NCI-H2227 (cell line): Measurements from ENCODE around the gene YJEFN3.

ENCODE experiments used
- DNase-seq: peaks from one replicate; lab custom pipeline; 2025; ENCODE audit not compliant: unreplicated experiment; lab: John Stamatoyannopoulos, UW

The YJEFN3 gene

DNA sequence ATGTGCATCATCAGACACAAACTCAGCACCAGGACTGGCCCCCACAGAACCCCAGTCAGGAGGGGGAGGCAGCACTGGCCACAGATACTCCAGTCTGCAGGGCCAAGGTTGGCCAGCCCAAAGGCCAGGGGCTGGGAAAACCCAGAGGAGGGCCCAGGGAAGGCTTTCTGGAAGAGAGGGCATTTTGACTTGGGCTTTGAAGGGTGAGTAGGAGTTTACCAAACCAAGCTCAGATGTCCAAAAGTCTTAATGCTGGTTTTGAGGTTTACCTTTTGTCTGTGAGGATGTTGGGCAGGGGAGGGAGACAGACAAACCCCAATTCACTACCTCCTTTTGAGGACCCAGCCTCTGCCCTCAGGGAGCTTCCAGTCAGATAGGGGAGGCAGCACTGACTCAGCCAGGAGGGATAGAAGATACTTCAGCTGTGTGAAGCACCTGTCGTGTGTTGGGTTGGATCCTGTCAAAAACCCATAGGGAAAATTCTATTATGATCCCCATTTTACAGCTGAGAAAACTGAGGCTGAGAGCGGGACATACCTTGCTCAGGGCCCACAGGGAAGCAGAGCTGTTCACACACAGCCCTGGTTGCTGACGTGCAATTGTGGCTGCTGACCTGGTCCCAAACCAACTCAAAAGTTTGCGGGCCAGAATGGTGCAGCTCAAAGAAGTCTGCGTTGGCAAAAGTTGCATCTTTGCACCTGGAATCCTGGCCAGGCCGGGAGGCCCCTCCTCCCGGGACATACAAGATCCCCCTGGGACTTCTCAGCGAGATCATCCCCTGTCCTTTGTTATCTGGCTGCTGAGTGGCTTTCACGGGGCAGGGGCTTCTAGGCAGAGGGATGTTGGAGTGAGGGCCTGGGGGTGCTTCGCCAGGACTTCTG lies 22.5 kb downstream of the YJEFN3 start:
- DNase-seq, result no peak

DNA sequence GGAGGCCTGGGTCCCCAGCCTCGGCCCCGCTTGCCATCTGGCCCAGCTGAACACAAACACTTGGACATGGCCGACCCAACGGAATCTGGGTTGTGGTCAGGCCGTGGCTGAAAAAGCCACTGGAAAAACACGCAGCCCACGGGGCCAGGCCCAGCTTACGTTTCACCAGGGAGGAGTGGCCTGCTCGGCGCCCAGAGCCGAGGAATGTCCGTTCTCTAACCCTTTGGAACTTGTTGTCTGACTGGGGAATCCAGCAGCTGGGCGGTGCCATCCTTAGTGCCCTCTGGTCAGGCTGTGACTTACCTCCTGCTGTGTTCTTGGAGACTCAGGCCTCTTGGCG lies 23.1 kb downstream of the YJEFN3 start:
- DNase-seq, result no peak

DNA sequence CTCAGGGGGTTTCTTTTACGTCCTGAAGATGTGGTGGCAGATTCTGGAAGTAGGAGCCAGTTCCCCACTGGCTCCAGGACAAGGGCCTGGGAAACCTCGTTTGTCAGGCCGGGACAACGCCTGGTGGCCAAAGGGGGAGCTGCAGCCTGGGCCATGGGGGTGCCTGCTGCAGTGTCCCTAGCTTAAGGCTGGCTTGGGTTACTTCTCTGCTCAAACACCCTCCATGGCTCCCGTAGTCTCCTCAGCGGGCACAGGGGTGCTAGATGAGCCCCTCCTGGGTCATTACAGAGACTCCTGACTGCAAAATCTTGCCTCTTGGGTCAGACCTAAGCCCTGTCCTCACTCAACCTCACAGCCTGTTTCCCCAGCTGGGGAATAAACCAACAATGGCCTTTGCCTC lies 24.1 kb downstream of the YJEFN3 start:
- peak; percentile 13 for DNase-seq

DNA sequence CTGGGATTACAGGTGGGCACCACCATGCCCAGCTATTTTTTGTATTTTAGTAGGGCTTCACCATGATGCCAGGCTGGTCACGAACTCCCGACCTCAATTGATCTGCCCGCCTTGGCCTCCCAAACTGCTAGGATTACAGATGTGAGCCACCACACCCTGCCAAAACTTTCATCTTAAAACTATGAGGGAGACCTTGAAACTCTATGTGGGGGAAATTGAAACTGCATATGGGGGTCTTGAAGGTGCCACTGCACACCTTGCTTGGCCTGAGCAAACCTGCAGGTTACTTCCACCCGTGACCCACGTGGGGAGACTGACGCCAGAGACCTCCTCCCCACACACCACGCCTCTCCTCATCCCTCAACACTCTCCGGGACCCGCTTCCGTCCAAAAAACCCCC lies 25.0 kb downstream of the YJEFN3 start:
- no peak for DNase-seq

DNA sequence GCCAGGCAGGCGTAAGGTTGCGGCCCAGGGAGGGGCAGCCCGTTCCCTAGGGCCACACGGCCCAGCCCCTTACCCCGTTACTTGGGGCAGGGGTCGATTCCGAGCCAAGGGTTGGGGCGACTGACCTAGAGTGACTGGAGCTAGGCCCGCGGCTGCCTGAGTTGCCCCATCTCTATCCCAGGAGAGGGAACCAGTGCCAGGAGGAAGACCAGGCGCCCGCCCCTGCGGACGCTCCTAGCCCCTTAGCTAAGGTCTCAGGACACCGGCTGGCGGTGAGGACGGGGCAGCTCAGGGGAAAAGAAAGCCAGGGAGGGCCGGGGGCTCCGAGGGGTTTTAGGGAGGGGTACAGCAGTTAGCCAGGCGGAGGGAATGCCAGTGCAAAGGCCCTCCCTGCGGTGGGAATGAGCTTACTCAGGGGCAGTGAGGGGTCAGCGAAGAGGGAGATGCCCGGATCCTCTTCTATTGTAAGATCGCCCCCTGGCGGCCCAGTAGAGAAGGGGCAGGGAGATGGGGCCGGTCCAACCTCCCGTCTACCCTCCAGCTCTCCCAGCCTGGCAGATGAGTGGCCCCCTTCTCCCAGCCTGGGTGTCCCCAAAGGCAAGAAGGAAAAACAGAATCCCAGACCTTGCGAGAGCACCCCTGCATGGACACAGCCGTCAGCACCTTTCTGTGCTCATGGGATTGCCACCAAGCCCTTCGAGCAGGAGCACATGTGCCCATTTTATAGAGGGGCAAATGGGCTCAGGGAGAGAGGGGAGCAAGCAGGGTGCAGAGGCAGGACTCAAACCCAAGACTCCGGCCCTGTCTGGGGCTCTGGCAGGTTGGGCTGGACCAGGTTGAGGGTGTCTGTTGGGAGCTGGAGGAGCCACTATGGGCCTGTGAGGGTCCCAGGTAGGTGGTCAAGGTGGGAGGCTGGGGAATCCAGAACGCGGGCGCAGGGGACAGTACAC lies 25.6 kb downstream of the YJEFN3 start:
- peak; percentile 28 for DNase-seq

DNA sequence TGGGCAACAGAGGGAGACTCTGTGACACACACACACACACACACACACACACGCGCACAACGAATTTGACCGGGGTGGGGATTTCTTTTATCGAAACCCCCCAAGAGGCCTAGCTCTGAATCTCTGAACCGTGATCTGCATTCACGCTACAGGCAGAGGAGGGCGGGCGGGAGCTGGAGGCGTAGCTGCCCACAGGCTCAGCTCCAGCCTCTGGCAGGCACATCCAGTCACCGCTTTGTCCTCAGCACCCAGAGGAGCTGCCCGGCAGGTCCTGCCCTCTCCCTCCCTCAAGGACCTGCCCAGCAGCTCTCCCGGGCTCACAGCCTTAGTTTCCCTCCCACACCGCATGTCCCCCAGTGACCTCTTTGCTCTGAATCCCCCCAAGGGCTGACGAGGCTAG lies 29.3 kb downstream of the YJEFN3 start:
- no peak for DNase-seq

DNA sequence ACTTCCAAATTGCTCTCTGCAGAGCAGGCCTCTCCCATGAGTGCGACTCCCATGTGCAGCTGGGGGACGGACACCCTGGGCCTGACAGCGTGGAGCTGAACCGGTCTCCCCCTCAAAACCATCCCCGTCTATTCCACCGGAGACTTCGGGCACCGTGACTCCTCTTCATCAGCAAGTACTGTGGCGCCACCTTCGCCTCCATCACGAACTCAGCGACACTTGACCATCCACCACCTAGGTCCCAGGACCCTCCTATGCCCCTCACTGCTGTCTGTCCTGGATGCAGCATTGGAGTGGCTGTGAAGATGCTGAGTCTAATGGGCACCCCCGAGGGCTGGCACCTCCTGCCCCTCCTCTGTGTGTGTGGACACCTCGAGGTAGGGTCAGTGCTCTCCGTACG lies 29.9 kb downstream of the YJEFN3 start:
- no peak for DNase-seq

DNA sequence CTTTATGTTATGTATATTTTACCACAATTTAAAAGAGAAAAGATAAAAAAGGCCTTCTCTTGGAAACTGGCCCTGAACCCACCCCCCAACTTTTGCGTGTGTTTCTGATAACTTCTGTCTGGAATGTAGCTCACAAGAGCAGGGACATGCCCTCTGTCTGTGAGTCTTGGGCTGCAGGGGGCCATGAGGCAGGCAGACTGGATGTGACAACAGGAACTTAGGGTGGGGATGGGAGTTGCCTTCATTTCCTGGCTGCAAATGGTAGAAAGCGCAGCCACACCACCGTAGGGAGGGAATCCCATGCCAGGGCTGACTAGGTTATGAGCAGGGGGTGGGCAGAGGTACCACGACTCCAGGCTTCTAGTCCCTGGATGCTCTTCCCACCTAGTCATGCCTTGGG lies 31.2 kb downstream of the YJEFN3 start:
- DNase-seq, result no peak

DNA sequence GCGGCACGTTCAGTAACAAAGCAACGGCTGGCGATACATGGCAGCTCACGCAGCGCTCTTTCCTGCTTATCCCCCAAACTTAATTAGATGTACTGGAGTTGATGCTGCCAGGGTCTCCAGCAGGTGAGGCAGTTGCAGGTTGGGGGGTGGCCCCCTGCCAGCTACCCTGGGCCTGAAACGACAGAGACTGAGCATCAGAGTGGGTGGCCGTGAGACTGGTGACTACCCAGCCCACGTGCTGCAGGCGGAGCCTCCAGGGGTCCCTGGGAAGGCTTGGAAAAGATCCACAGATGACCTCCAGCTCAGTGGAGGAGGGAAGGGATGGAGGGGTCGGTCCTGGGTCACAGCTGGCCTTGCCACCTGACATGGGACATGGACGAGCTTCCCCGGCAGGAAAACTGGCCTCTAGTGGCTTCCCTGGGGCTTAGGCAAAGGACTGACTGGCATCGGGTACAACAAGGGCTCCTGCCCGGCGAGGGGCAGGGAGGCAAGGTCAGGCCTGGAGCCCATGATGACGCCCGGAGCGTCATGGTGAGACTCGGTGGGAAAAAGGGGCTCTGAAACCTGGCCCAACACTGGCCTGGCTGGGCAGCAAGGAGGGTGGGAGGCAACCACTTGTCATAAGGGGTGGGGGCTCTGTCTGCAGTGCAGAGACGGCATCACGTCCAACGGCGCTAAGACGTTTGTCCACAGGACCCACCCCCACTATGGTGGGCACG lies 33.4 kb downstream of the YJEFN3 start:
- DNase-seq, result no peak

DNA sequence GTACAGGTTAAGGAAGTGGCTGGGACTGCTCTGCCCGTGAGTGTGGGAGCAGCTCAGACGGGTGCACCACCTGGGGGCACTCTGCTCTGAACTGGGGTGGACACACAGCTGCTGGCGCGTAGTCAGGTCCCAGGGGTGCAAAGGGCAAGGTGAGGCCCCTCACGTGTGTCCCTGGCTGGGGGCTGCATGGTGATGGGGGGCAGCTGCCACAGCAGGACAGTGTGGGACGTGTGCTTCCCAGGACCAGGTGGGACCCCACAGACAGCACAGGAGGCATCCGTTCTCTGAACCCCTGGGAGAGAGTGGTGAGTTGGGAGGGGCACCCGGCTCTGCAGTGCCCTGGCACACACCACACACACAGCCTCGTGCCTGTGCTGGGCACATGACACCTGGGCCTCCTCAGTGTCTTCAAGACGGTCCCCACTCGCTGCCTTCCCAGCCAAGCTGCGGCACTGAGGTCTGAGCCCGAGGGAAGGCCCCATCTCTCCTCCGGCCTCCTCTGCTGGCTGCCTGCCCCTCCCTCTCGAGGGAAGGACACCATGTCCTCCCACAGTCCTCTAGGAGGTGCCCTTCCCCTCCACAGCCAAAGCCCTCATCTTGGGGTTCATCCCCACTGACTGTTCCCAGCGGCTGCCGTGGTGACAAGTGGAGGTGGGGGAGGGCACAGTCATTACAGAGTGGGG lies 34.1 kb downstream of the YJEFN3 start:
- no peak for DNase-seq

DNA sequence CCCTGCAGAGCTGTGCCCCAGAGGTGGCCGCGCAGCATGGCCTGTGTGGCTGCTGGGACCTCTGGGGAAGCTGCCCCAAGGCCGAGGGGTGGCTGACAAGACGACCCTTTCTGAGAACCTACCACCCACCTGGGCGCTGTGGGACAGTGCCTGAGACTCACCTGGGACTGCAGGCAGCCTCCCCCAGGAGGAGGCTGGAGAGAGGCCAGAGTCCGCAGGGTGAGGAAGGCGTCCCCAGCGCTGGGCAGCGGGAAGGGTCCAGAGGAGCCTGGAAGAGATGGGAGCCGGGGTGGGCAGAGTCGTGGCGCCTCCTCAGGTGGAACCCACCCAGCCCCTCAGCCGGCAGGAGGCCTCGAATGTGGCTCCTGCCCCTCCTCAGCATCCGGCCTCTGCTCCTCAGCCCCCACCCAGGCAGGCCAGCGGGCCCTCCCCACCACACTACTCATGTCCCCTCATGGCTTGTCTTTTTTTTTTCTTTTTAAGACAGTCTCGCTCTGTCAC lies 34.7 kb downstream of the YJEFN3 start:
- no peak for DNase-seq

DNA sequence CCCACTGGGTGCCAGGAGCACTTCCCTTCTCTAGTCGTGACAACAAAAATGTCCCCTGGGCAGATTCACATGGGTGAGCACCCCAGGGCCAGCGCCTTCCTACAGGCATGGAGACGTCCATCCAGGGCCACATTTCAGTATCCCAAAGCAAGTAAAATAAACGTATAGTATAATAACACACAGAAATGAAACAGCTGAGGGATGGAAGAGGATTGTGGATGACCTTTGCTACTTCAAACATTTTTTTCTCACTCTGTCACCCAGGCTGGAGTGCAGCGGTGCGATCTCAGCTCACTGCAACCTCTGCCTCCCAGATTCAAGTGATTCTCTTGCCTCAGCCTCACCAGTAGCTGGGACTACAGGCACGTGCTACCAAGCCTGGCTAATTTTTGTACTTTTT lies 37.6 kb downstream of the YJEFN3 start:
- DNase-seq, result no peak

DNA sequence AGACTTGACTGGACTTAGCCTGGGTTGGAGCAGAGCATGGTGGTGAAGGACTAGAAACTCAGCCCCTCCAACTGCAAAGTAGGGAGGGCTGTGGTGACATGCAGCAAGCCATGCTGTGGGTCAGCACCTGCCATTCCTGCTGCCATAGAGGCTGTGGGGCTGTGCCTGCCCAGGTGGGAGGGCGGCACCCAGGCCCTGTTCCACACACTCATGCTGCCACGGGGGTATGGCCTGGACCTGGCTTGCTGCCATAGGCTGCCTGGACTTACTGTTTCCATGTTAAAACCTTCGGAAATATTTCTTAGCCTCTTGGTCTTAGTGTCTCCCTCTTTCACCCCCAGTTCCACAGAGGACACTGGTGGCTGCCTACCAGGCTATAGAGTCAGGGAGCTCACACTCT lies 38.7 kb downstream of the YJEFN3 start:
- no peak for DNase-seq

DNA sequence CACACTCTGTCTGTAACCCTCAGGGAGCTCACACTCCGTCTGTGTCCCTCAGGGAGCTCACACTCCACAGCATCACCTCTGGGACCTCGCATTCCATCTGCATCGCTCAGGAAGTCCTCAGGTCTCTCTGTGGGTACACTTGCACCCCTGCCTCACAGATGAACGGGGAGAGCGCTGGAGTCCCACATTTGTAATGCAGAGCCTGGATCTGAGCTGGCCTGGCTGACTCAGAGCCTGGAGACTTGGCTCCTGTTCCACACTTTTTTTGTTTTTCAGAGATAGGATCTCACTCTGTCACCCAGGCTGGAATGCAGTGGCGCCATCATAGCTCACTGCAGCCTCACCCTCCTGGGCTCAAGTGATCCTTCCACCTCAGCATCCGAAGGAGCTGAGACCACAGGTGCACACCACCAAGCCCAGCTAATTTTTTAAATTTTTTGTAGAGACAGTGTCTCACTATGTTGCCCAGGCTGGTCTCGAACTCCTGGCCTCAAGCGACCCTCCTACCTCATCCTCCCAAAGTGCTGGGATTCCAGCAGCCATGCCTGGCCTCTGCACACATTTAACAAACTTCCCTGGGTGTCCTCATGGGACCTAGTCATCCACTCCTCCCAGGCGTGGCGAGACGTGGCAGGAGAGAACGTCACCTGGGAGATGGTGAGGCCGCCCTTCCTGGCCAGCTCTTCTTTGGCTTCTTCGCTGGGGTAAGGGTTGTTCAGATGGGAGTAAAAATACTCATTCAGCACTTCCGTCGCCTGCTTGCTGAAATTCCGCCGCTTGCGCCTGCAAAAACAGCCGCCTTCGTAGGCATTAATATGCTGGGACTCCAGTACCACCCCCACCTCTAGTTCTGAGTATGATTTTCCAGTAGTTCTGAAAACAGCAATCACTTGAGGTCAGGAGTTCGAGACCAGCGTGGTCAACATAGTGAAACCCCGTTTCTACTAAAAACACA lies 40.4 kb downstream of the YJEFN3 start:
- DNase-seq, result no peak

DNA sequence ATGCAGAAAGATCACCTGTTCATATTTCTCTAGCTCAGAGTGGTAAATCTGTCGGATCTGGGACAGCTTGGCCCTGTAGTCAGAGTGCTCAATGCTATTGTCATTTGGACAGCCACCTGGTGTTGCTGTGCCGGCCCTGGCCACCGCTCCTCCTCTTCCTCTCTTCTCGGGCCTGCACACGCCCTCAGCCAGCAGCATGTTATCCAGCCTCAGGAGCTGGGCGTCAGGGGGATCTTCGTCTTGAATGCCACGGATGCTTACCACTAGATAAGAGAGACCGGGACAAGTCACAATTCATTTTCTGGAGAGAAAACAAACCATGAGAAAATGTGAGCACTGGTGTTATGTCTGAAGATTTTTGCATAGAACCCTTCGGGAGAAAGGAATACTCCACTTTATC lies 41.9 kb downstream of the YJEFN3 start:
- DNase-seq, result no peak

DNA sequence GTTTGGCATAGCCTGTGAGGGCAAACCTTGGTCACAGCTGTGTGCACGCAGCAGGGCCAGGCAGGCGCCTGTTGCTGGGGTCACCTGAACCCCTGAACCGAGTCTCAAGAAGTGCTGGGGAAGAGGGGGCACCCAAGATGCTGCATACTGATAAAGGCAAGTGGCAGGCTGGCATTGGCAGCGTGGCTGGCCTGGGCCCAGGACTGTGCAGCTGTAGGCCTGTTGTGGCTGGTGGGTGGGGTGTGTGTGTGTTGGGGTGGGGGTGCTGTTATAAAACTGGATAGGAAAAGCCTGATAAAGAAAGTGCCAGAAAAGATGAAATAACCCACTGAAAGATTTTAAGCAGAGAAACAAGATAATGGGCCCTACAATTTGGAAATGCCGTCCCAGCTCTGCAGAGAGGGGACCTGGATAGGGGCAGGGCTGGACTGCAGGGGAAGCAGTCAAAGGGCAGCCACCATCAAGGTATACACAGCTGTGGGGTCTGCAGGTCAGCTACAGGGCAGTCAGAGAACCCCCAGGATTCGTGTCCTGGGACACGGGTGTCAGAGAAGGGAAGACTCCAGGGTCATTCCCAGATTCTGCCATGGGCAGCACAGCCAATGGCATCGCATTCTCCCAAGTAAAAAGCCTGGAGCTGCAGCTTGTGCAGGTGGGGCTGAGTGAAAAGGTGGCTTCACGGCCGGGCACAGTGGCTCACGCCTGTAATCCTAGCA lies 42.5 kb downstream of the YJEFN3 start:
- DNase-seq, result no peak

DNA sequence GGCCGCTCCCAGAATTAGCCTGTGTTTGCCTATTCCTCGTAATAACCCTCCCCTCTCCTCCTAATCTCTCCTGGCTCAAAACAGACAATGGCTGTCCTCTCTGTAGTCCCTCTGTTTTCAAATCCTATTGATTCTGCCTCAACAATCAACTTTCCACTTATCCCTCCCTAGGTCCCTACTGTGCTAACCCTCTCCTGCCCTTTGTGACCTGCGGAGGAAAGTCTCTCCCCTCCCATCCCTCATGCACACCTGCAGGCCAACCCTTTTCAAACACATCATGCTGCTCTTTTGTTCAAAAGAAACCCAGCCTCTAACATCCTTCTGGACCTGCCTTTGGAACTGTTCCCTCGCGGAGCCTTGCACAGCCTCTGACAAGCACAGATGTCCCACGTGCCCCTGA lies 46.7 kb downstream of the YJEFN3 start:
- no peak for DNase-seq

DNA sequence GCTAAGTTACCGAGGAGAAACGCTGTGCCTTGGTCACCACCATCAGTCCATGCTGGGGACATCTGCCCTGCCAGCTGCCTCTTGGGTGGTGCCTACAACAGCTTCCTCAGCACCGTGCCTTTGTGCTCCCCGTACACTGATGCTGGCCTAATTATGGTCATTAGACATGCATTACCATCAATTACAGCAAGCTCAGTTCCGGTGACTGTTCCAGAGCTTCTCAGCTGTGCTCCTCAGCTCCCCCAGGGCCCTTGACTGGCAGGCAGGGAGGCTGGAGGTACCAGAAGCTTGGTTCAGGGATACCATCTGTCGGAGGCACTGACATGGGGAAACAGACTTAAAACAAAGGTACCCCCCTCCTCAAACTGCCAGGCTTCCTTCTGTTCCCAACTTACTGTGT lies 49.5 kb downstream of the YJEFN3 start:
- peak; percentile 81 for DNase-seq
